Endothelial cell of umbilical vein (primary cell): ENCODE measurements around the gene TNFSF10. TPM values are rescaled to one million over a fixed set of nuclear protein-coding genes. Genes with fewer than 3 reads are reported as not detected.

Experiments used
- BruUV-seq: library from RNA; stranded (reverse); fragments of 400-500 nt; replicated peaks from 2 replicates; lab custom pipeline; 2021; lab: Mats Ljungman, UMichigan
- CTCF ChIA-PET: fragments of 300-600, 350-600 bp; sonication (Branson Sonifier 250); formaldehyde crosslinking; loops from one replicate; lab custom pipeline; 2021; ENCODE audit warnings: antibody characterized with exemption, inconsistent platforms; lab: Charles Lee
- POLR2A ChIA-PET: fragments of 300-600, 350-600 bp; sonication (Branson Sonifier 250); formaldehyde crosslinking; loops from one replicate; lab custom pipeline; 2021; ENCODE audit warnings: antibody characterized with exemption, inconsistent platforms; lab: Charles Lee
- DNase-seq: peaks from one replicate; pipeline ENCODE4 v3.0.0-alpha.2; 2011; ENCODE audit warnings: low read depth, low spot score
- FAIRE-seq: peaks from 2 replicates; lab custom pipeline; 2011; peaks lifted over from hg19 to GRCh38; lab: Jason Lieb, UNC
- H2AFZ ChIP-seq: 2 replicates; pipeline ENCODE4 v1.6.0; 2012; ENCODE audit warnings: low read depth, low read length, control low read depth, inconsistent platforms
- H3K27ac ChIP-seq: 2 replicates; pipeline ENCODE4 v1.5.1; 2011; ENCODE audit warnings: low read depth, mild to moderate bottlenecking, control low read depth, low read length, moderate library complexity; ENCODE audit not compliant: insufficient read depth
- H3K27me3 ChIP-seq, 2 experiments: 2 replicates each; pipeline versions ENCODE4 v1.6.0 to v1.6.1; 2011; ENCODE audit warnings: low read length in 2 of 2, mixed read lengths in 1 of 2; ENCODE audit not compliant: control insufficient read depth in 2 of 2, insufficient read depth in 2 of 2
- H3K36me3 ChIP-seq, 2 experiments: 2 replicates in 1 of 2; 3 replicates in 1 of 2; pipeline ENCODE4 v1.5.1; 2011; ENCODE audit warnings: low read length in 2 of 2, mild to moderate bottlenecking in 1 of 2, moderate library complexity in 1 of 2; ENCODE audit not compliant: control insufficient read depth in 2 of 2, insufficient read depth in 2 of 2; ENCODE audit errors: extremely low read depth in 1 of 2
- H3K4me1 ChIP-seq: 3 replicates; pipeline ENCODE4 v1.5.1; 2011; ENCODE audit warnings: mild to moderate bottlenecking, low read length; ENCODE audit not compliant: control insufficient read depth, insufficient read depth; ENCODE audit errors: extremely low read depth
- H3K4me2 ChIP-seq: 2 replicates; pipeline ENCODE4 v1.6.1; 2011; ENCODE audit warnings: low read length, control low read depth, mixed read lengths; ENCODE audit not compliant: insufficient read depth
- H3K4me3 ChIP-seq, 3 experiments: fragments of 200-600 bp in 1 of 3; sonication (generic), shearing (Covaris generic) in 1 of 3; replicated peaks in 1 of 3; 2 replicates each; pipeline ENCODE4 v1.5.1; 2011 to 2016; ENCODE audit warnings: control low read depth in 3 of 3, low read length in 3 of 3, mild to moderate bottlenecking in 2 of 3, inconsistent platforms in 1 of 3, low read depth in 1 of 3, moderate library complexity in 1 of 3; ENCODE audit not compliant: insufficient read depth in 1 of 3
- H3K79me2 ChIP-seq: 2 replicates; pipeline ENCODE4 v1.6.0; 2012; ENCODE audit warnings: low read length, inconsistent platforms; ENCODE audit not compliant: control insufficient read depth, insufficient read depth
- H3K9ac ChIP-seq: replicated peaks from 2 replicates; pipeline ENCODE3; 2011; ENCODE audit warnings: low read length, control low read depth; ENCODE audit not compliant: insufficient read depth; ENCODE audit errors: extremely low read depth
- H3K9me1 ChIP-seq: replicated peaks from 3 replicates; pipeline ENCODE4 v1.6.0; 2011; ENCODE audit warnings: mild to moderate bottlenecking, low read length; ENCODE audit not compliant: control insufficient read depth, insufficient read depth; ENCODE audit errors: extremely low read depth
- H3K9me3 ChIP-seq: replicated peaks from 2 replicates; pipeline ENCODE4 v1.5.1; 2012; ENCODE audit warnings: low read length, inconsistent platforms; ENCODE audit not compliant: control insufficient read depth, insufficient read depth
- H4K20me1 ChIP-seq: replicated peaks from 2 replicates; pipeline ENCODE3; 2011; ENCODE audit warnings: mild to moderate bottlenecking, low read length; ENCODE audit not compliant: control insufficient read depth, insufficient read depth; ENCODE audit errors: extremely low read depth
- EZH2 ChIP-seq: IDR thresholded peaks from 2 replicates; pipeline ENCODE4 v1.6.1; 2012; ENCODE audit warnings: borderline replicate concordance, low read depth, mild to moderate bottlenecking, moderate library complexity, low read length, inconsistent platforms; ENCODE audit not compliant: severe bottlenecking
- FOS ChIP-seq: IDR thresholded peaks from 2 replicates; pipeline ENCODE4 v1.6.1; 2011; ENCODE audit warnings: mild to moderate bottlenecking, low read length, moderate library complexity, borderline replicate concordance; ENCODE audit not compliant: insufficient read depth
- GATA2 ChIP-seq: IDR thresholded peaks from 2 replicates; pipeline ENCODE4 v1.7.0; 2011; ENCODE audit warnings: low read depth, mild to moderate bottlenecking, moderate library complexity, mixed read lengths, low read length; ENCODE audit not compliant: insufficient read length, insufficient read depth
- JUN ChIP-seq: IDR thresholded peaks from 2 replicates; pipeline ENCODE4 v1.6.1; 2011; ENCODE audit warnings: borderline replicate concordance, low read depth; ENCODE audit not compliant: insufficient read length, insufficient read depth
- MAX ChIP-seq: IDR thresholded peaks from 2 replicates; pipeline ENCODE4 v1.6.1; 2011; ENCODE audit not compliant: insufficient read depth, insufficient read length
- MYC ChIP-seq: IDR thresholded peaks from one replicate; pipeline ENCODE4 v1.6.1; 2011; ENCODE audit warnings: mild to moderate bottlenecking, low read depth, low read length
- POLR2A ChIP-seq: IDR thresholded peaks from 2 replicates; pipeline ENCODE4 v1.6.1; 2012; ENCODE audit warnings: low read depth, mild to moderate bottlenecking, control low read depth, low read length
- POLR2AphosphoS5 ChIP-seq: IDR thresholded peaks from 2 replicates; pipeline ENCODE4 v1.6.1; 2012; ENCODE audit warnings: low read depth, mild to moderate bottlenecking, control low read depth, low read length, moderate library complexity; ENCODE audit not compliant: insufficient read depth
- dilution Hi-C: fragments of 300-500 bp; cut with MboI; formaldehyde crosslinking; loops from one replicate; pipeline ENCODE4 v1.15.0; 2019; ENCODE audit warnings: low sequenced_read_pairs; ENCODE audit not compliant: extremely low pct_ligation_motif_present
- intact Hi-C: fragments of 100-400 bp; cut with micrococcal nuclease; formaldehyde crosslinking; loops from one replicate; pipeline ENCODE4 v1.10.0; 2022
- polyA plus RNA-seq, 4 experiments: library from polyadenylated mRNA; depleted of rRNA in 3 of 4; stranded (reverse) in 3 of 4; unstranded in 1 of 4; fragments of >200 nt; gene quantifications; 2 replicates each; pipeline versions ENCODE4 v1.2.1 to v1.2.3, GENCODE V29; 2011 to 2012; ENCODE audit warnings: missing spikeins in 1 of 4
- total RNA-seq: library from RNA; stranded (reverse); gene quantifications from 2 replicates; pipeline ENCODE4 v1.2.3, GENCODE V29; 2021
- TF ChIP-seq, protein P1 (sequence below), 2 donors: IDR thresholded peaks; 1 replicate in 1 of 2; 2 replicates in 1 of 2; pipeline ENCODE4 v1.5.1; 2011; ENCODE audit warnings: low read length in 2 of 2, mild to moderate bottlenecking in 2 of 2, moderate library complexity in 2 of 2, control low read depth in 1 of 2, inconsistent platforms in 1 of 2, low read depth in 1 of 2; ENCODE audit not compliant: insufficient read depth in 1 of 2; ENCODE audit errors: extremely low read depth in 1 of 2

Gene TNFSF10
- total and polyA plus RNA-seq, 2 donors (not counting 3 experiments of a cell fraction or from before 2014, with no cell fraction given) = 31.2 to 55.0 TPM

DNA sequence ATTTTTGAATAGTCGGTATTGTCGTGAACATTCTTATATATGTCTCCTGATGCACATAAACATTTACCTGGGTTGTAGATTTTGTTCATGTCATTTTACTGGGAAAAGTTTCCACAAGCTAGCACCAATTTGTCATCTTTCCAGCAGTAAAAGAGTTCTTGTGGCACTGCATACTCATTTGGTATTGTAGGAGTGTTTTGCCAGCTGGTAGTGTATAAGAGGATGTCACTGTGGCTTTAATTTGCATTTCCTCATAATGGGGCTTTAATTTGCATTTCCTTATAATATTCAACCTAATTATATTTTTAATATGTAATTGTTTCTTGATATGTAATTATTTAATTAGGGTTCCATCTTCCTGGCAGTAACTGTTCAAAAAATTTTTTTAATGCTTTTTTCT is 21.2 kb upstream of the TNFSF10 start:
- Histone ChIP-seq H3K27ac (no peak overlapping the region), H3K36me3 (no peaks in the 10 kb centered on the region), H3K9me1 (no peaks in the 10 kb centered on the region), H4K20me1 (no peaks in the 10 kb centered on the region), H3K4me2 (no peak overlapping the region), H2AFZ (no peak overlapping the region), H3K9ac (no peak overlapping the region), H3K9me3 (no peaks in the 10 kb centered on the region), H3K27me3 (no peaks in the 10 kb centered on the region), H3K4me3 (no peak overlapping the region), H3K4me1 (peaks cover 6% of the 10 kb centered on the region), H3K79me2 (no peaks in the 10 kb centered on the region)
- ChIA-PET POLR2A (no interaction called here), CTCF (interaction anchor here (1.4 kb wide), 1 partner anchor 9 kb away, joined by 3 read pairs; no protein-coding TSS in a partner anchor)
- DNase-seq = no peak
- intact Hi-C loops (no loop called here), dilution Hi-C loops (no loop called here)
- BruUV-seq = no TSS peak
- FAIRE-seq = no peak
- TF ChIP-seq POLR2A (no peak), FOS (no peak), JUN (no peak), EZH2 (no peak), MYC (no peak), POLR2AphosphoS5 (no peak), GATA2 (no peak), MAX (no peak)
- TF ChIP-seq, protein P1, sequence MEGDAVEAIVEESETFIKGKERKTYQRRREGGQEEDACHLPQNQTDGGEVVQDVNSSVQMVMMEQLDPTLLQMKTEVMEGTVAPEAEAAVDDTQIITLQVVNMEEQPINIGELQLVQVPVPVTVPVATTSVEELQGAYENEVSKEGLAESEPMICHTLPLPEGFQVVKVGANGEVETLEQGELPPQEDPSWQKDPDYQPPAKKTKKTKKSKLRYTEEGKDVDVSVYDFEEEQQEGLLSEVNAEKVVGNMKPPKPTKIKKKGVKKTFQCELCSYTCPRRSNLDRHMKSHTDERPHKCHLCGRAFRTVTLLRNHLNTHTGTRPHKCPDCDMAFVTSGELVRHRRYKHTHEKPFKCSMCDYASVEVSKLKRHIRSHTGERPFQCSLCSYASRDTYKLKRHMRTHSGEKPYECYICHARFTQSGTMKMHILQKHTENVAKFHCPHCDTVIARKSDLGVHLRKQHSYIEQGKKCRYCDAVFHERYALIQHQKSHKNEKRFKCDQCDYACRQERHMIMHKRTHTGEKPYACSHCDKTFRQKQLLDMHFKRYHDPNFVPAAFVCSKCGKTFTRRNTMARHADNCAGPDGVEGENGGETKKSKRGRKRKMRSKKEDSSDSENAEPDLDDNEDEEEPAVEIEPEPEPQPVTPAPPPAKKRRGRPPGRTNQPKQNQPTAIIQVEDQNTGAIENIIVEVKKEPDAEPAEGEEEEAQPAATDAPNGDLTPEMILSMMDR (IDR thresholded peaks at IDR 0.05; ENCODE audit: extremely low read depth in 1 of 2, insufficient read depth in 1 of 2, low read depth in 1 of 2, low read length in 2 of 2) = no peak
